HepG2 (cell line): ENCODE measurements around the gene RANBP3. TPM values are rescaled to one million over a fixed set of nuclear protein-coding genes. Genes with fewer than 3 reads are reported as not detected.

Experiments
- BRD4 ChIP-seq: sonication (generic); formaldehyde crosslinking; IDR thresholded peaks from 2 replicates; pipeline ENCODE4 v1.4.0; 2020; ENCODE audit warnings: missing genetic modification reagents
- CSRNP2 ChIP-seq: sonication (generic); formaldehyde crosslinking; conservative IDR thresholded peaks from 2 replicates; pipeline ENCODE4 v1.8.0; 2022; ENCODE audit warnings: low read depth, missing genetic modification reagents
- FOXO1 ChIP-seq: sonication (generic); formaldehyde crosslinking; IDR thresholded peaks from 2 replicates; pipeline ENCODE4 v1.4.0; 2020; ENCODE audit warnings: missing genetic modification reagents
- GTF3A ChIP-seq: sonication (generic); formaldehyde crosslinking; conservative IDR thresholded peaks from 2 replicates; pipeline ENCODE4 v1.4.0; 2020; ENCODE audit warnings: mild to moderate bottlenecking, missing genetic modification reagents
- MEIS2 ChIP-seq: sonication (generic); formaldehyde crosslinking; IDR thresholded peaks from 2 replicates; pipeline ENCODE4 v1.9.0; 2021; ENCODE audit warnings: mild to moderate bottlenecking, missing genetic modification reagents
- NPAS2 ChIP-seq: sonication (generic); formaldehyde crosslinking; IDR thresholded peaks from 2 replicates; pipeline ENCODE4 v1.8.0; 2022; ENCODE audit warnings: mild to moderate bottlenecking, missing genetic modification reagents, borderline replicate concordance
- PAX8 ChIP-seq: sonication (generic); formaldehyde crosslinking; IDR thresholded peaks from 2 replicates; pipeline ENCODE4 v1.8.0; 2022; ENCODE audit warnings: mild to moderate bottlenecking, missing genetic modification reagents, borderline replicate concordance
- RFXANK ChIP-seq: IDR thresholded peaks from 2 replicates; pipeline ENCODE4 v1.6.1; 2016
- SP5 ChIP-seq: IDR thresholded peaks from 2 replicates; pipeline ENCODE4 v1.6.1; 2016; ENCODE audit warnings: low read depth, borderline replicate concordance
- ZNF317 ChIP-seq: sonication (generic); formaldehyde crosslinking; IDR thresholded peaks from 2 replicates; pipeline ENCODE4 v1.5.0; 2020; ENCODE audit warnings: mild to moderate bottlenecking, missing genetic modification reagents
- ZNF335 ChIP-seq: sonication (generic); formaldehyde crosslinking; IDR thresholded peaks from 2 replicates; pipeline ENCODE4 v1.4.0; 2020; ENCODE audit warnings: missing genetic modification reagents
- ZNF337 ChIP-seq: sonication (generic); formaldehyde crosslinking; IDR thresholded peaks from 2 replicates; pipeline ENCODE4 v1.5.1; 2020; ENCODE audit warnings: missing genetic modification reagents, low read depth, mild to moderate bottlenecking, borderline replicate concordance
- ZNF33A ChIP-seq: sonication (generic); formaldehyde crosslinking; IDR thresholded peaks from 2 replicates; pipeline ENCODE4 v1.5.1; 2020; ENCODE audit warnings: missing genetic modification reagents, mild to moderate bottlenecking, moderate library complexity, borderline replicate concordance
- ZNF547 ChIP-seq: sonication (generic); formaldehyde crosslinking; IDR thresholded peaks from 2 replicates; pipeline ENCODE4 v1.5.1; 2020; ENCODE audit warnings: mild to moderate bottlenecking, missing genetic modification reagents
- ZNF879 ChIP-seq: sonication (generic); formaldehyde crosslinking; IDR thresholded peaks from 2 replicates; pipeline ENCODE4 v1.8.1; 2023; ENCODE audit warnings: missing genetic modification reagents
- polyA plus RNA-seq, 8 experiments: library from polyadenylated mRNA; depleted of rRNA in 3 of 8; stranded (reverse) in 7 of 8; unstranded in 1 of 8; fragments of >200 nt; fragmentation: Illumina TruSeq in 4 of 8; extraction: Trizol in 4 of 8; gene quantifications; 2 replicates each; pipeline versions ENCODE4 v1.2.1 to v1.2.3, GENCODE V29; 2011 to 2016; ENCODE audit warnings: low read depth in 4 of 8, missing spikeins in 1 of 8, mixed read lengths in 1 of 8; ENCODE audit not compliant: insufficient read depth in 1 of 8
- total RNA-seq, 5 experiments: library from RNA; depleted of rRNA; stranded (reverse); fragments of >200 nt; fragmentation: Illumina TruSeq; extraction: Trizol; gene quantifications; 2 replicates each; pipeline ENCODE4 v1.2.3, GENCODE V29; 2016; ENCODE audit warnings: low read depth in 1 of 5
- TF ChIP-seq, protein P1 (sequence below): sonication (generic); formaldehyde crosslinking; IDR thresholded peaks from 2 replicates; pipeline ENCODE4 v1.4.0; 2020; ENCODE audit warnings: missing genetic modification reagents, low read depth, mild to moderate bottlenecking, borderline replicate concordance
- TF ChIP-seq, protein P2 (sequence below): sonication (generic); formaldehyde crosslinking; IDR thresholded peaks from 2 replicates; pipeline ENCODE4 v1.8.0; 2022; ENCODE audit warnings: mild to moderate bottlenecking, missing genetic modification reagents, borderline replicate concordance
- TF ChIP-seq, protein P3 (sequence below): sonication (generic); formaldehyde crosslinking; IDR thresholded peaks from 2 replicates; pipeline ENCODE4 v1.4.0; 2020; ENCODE audit warnings: mild to moderate bottlenecking, missing genetic modification reagents, borderline replicate concordance

RANBP3 gene
- total and polyA plus RNA-seq, 2 of the 13 experiments (the other 11 are each of a cell fraction or from before 2014, with no cell fraction given), result 39.5 to 149 TPM

DNA sequence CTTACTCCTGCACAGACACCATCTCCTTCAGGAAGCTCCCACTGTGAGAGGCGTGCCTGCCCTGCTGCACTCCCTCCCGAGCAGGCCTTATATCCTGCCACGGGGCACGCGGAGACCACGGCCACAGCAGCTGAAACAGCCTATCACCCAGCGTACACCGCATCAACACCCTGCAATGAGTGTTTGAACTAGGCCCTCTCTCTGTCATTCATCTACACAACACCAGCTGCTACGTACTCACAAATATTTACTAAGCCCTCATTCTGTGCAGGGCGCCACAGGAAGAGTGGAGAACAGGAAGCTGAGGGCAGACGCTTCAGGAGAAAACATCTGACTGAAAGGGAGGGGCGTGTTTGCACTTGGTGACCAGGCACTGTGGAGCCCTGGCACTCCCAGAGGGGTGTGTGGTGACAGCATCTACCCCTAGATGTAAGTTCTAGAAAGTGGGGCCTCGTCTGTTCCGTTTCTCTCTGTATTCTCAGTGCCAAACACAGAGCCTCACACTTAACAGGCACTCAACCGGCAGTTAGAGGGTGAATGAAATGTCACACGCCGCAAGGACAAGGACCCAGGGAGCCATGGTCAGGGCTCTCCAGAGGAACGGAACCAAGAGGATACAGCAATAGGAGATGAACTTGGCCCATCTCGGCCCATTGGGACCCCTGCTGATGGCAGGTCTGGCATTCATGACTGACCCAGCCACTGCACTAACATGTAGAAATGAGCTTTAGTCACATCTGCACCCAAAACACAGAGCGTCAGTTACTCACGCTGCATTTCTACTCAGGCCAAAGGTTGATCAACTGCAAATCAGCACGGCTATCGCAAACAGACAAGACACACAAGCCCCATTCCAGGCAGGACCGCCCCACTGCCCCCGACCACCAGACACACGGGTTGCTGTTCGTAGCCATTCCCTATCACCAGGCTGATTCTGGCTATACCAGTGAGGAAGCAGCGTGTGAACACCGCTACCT, 15.7 kb downstream of the RANBP3 start (continued):
- TF ChIP-seq GTF3A (CRISPR knock-in tag) (no peak), SP5 (CRISPR knock-in tag) (peak; percentile 73), ZNF335 (CRISPR knock-in tag) (peak; percentile 89), CSRNP2 (CRISPR knock-in tag) (no peak), ZNF547 (no peak), RFXANK (CRISPR knock-in tag) (0 out of 2 replicates have a peak, but pooled peaks have one; percentile 35), PAX8 (CRISPR knock-in tag) (no peak; the same call in 1 of the 2 replicates), MEIS2 (CRISPR knock-in tag) (peak; percentile 99), FOXO1 (CRISPR knock-in tag) (peak; percentile 99), ZNF317 (CRISPR knock-in tag) (peak; percentile 87), NPAS2 (CRISPR knock-in tag) (no peak), ZNF879 (CRISPR knock-in tag) (no peak; the same call in 1 of the 2 replicates), BRD4 (CRISPR knock-in tag) (0 out of 2 replicates have a peak, but pooled peaks have one; percentile 80), ZNF337 (no peak), ZNF33A (CRISPR knock-in tag) (peak; percentile 94; the same call in 1 of the 2 replicates)
- TF ChIP-seq, protein P1, sequence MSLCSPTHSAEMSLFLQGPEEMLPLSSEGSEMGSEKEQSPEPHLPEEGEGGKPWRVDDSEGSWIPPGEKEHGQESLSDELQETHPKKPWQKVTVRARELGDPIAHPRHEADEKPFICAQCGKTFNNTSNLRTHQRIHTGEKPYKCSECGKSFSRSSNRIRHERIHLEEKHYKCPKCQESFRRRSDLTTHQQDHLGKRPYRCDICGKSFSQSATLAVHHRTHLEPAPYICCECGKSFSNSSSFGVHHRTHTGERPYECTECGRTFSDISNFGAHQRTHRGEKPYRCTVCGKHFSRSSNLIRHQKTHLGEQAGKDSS (CRISPR knock-in tag), result peak; percentile 60; the same call in 1 of the 2 replicates
- TF ChIP-seq, protein P2, sequence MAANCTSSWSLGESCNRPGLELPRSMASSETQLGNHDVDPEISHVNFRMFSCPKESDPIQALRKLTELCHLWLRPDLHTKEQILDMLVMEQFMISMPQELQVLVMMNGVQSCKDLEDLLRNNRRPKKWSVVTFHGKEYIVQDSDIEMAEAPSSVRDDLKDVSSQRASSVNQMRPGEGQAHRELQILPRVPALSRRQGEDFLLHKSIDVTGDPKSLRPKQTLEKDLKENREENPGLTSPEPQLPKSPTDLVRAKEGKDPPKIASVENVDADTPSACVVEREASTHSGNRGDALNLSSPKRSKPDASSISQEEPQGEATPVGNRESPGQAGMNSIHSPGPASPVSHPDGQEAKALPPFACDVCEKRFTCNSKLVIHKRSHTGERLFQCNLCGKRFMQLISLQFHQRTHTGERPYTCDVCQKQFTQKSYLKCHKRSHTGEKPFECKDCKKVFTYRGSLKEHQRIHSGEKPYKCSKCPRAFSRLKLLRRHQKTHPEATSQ (CRISPR knock-in tag), result peak; percentile 90
- TF ChIP-seq, protein P3, sequence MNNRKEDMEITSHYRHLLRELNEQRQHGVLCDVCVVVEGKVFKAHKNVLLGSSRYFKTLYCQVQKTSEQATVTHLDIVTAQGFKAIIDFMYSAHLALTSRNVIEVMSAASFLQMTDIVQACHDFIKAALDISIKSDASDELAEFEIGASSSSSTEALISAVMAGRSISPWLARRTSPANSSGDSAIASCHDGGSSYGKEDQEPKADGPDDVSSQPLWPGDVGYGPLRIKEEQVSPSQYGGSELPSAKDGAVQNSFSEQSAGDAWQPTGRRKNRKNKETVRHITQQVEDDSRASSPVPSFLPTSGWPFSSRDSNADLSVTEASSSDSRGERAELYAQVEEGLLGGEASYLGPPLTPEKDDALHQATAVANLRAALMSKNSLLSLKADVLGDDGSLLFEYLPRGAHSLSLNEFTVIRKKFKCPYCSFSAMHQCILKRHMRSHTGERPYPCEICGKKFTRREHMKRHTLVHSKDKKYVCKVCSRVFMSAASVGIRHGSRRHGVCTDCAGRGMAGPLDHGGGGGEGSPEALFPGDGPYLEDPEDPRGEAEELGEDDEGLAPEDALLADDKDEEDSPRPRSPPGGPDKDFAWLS (CRISPR knock-in tag), result no peak
